Activated CD4-positive, alpha-beta T cell treated with anti-CD3 and anti-CD28 coated beads, Interleukin-2, amount 10 ng/mL, durations not matched to agents 7 days and 5 days (primary cell): ENCODE results near the gene ZFP1. TPM values are rescaled to one million over a fixed set of nuclear protein-coding genes. Genes with fewer than 3 reads are reported as not detected.

ENCODE experiments used
- CTCF ChIA-PET: fragments of 350-600 bp; sonication (Branson Sonifier 250); formaldehyde crosslinking; loops from one replicate; lab custom pipeline; 2021; ENCODE audit warnings: antibody characterized with exemption; lab: Charles Lee
- POLR2A ChIA-PET: fragments of 350-600 bp; sonication (Branson Sonifier 250); formaldehyde crosslinking; loops from one replicate; lab custom pipeline; 2021; ENCODE audit warnings: antibody characterized with exemption; lab: Charles Lee
- DNase-seq: peaks from one replicate; pipeline ENCODE4 v3.0.0-alpha.2; 2020
- H3K27ac Mint-ChIP-seq: one replicate; pipeline ENCODE4 v1.8.0; 2021; ENCODE audit warnings: mild to moderate bottlenecking, moderate library complexity, mixed read lengths
- H3K27me3 Mint-ChIP-seq: one replicate; pipeline ENCODE4 v1.8.0; 2021; ENCODE audit warnings: mixed read lengths
- H3K36me3 Mint-ChIP-seq: one replicate; pipeline ENCODE4 v1.8.0; 2021; ENCODE audit warnings: low read depth, mixed read lengths
- H3K4me1 Mint-ChIP-seq: one replicate; pipeline ENCODE4 v1.8.0; 2021; ENCODE audit warnings: mixed read lengths
- H3K4me3 Mint-ChIP-seq: one replicate; pipeline ENCODE4 v1.8.0; 2021; ENCODE audit warnings: mild to moderate bottlenecking, moderate library complexity, mixed read lengths
- H3K9me3 Mint-ChIP-seq: one replicate; pipeline ENCODE4 v1.8.0; 2021; ENCODE audit warnings: mixed read lengths
- total RNA-seq, 2 experiments: library from RNA; stranded (reverse); gene quantifications; one replicate each; pipeline ENCODE4 v1.2.3, GENCODE V29; 2021

Gene ZFP1
- total RNA-seq, 2 experiments from 2014 or later, result 11.4 to 13.1 TPM

DNA sequence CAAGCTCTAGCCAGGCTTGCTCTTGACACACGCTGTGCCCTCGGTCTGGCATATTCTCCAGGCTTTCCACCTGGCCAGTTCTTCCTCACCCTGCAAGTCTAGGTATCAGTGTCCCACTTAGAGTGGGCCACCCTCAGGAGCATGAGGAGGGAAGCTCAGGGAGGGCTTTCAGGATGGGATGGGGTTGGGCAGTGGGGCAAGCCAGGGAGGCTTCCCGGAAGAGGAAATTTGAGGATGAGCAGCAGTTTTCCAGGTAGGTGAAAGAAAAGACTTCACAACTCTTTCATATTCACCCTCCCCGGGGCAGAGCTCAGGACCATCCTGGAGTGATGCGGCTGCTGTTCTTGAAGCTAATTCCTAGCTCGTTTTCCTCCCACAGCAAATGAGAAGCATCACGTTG is 17.2 kb upstream of the ZFP1 start:
- no peaks in the 10 kb centered on the region for H3K27me3 Mint-ChIP-seq
- H3K36me3 Mint-ChIP-seq, result peaks cover 1% of the 10 kb centered on the region
- DNase-seq, result no peak
- ChIA-PET POLR2A (no interaction called here), CTCF (interaction anchor here (1.0 to 1.8 kb wide), 5 partner anchors 9 to 132 kb away, joined by 3 to 4 read pairs (median 3); partner anchors contain the start of genes LDHD and ZNRF1)
- no peak overlapping the region for H3K4me3 Mint-ChIP-seq
- H3K9me3 Mint-ChIP-seq, result peaks cover 9% of the 10 kb centered on the region
- H3K27ac Mint-ChIP-seq, result no peak overlapping the region
- peaks cover 10% of the 10 kb centered on the region for H3K4me1 Mint-ChIP-seq

DNA sequence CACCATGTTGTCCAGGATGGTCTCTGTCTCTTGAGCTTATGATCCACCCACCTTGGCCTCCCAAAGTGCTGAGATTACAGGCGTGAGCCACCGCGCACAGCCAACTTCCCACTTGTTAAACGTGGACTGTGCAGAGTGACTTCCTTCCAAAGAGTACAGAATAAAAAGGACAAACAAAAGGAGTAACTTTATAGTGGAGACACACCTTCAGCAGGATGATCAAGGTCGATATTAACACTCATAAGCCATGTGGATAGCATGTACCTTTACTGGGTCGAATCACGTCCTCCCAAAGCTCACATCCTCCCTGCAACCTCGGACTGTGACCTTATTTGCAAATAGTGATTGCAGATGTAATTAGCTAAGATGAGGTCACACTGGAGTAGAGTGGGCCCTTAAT is 10.1 kb upstream of the ZFP1 start:
- Mint-ChIP-seq H3K4me3 (no peak overlapping the region), H3K27ac (no peak overlapping the region), H3K27me3 (no peaks in the 10 kb centered on the region), H3K9me3 (no peaks in the 10 kb centered on the region), H3K4me1 (peaks cover 7% of the 10 kb centered on the region), H3K36me3 (no peaks in the 10 kb centered on the region)
- CTCF ChIA-PET, result interaction anchor here (0.6 to 1.0 kb wide), 4 partner anchors 26 to 301 kb away, joined by 3 to 4 read pairs (median 3); no protein-coding TSS in a partner anchor
- DNase-seq, result no peak
- POLR2A ChIA-PET, result no interaction called here

DNA sequence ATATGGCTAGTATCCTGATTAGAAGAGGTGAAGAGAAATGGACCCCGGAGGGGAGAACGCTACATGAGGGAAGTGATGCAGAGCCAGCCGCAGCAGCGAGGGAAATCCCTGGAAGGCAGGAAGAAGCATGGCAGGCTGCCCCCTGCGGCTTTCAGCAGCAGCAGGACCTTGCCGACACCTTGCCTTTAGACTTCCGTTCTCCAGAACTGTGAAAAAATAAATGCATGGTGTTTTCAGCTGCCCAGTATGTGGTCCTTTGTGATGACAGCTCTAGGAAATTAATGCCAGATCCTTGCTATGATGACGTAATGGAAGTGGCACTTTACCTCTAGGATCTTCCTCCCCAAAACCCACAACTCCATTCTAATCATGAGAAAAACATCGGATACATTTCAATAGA is 9.7 kb upstream of the ZFP1 start:
- Mint-ChIP-seq H3K4me3 (no peak overlapping the region), H3K9me3 (no peaks in the 10 kb centered on the region), H3K4me1 (peaks cover 7% of the 10 kb centered on the region), H3K36me3 (no peaks in the 10 kb centered on the region), H3K27me3 (no peaks in the 10 kb centered on the region), H3K27ac (no peak overlapping the region)
- ChIA-PET CTCF (interaction anchor here (0.6 to 1.0 kb wide), 2 partner anchors 30 to 302 kb away, joined by 3 read pairs; no protein-coding TSS in a partner anchor), POLR2A (no interaction called here)
- DNase-seq, result no peak

DNA sequence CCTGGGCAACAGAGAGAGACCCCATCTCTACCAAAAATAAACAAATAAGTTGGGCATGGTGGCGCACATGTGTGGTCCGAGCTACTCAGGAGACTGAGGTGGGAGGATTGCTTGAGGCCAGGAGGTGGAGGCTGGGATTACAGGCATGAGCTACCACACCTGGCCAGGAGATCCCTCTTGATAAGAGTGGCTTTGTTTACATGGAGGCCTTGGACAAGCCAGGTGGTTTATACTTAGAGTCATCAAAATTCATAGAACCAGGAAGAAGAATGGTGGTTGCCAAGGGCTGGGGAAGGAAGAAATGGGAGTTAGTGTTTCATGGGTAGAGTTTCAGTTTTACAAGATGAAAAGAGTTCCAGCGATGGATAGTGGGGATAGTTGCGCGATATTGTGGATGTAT is 8.8 kb upstream of the ZFP1 start:
- Mint-ChIP-seq H3K27me3 (no peaks in the 10 kb centered on the region), H3K4me3 (no peak overlapping the region), H3K4me1 (peaks cover 7% of the 10 kb centered on the region), H3K9me3 (no peaks in the 10 kb centered on the region), H3K36me3 (no peaks in the 10 kb centered on the region), H3K27ac (no peak overlapping the region)
- CTCF ChIA-PET, result interaction anchor here (1.1 kb wide), 1 partner anchor 28 kb away, joined by 3 read pairs; no protein-coding TSS in a partner anchor
- no peak for DNase-seq
- POLR2A ChIA-PET, result no interaction called here

DNA sequence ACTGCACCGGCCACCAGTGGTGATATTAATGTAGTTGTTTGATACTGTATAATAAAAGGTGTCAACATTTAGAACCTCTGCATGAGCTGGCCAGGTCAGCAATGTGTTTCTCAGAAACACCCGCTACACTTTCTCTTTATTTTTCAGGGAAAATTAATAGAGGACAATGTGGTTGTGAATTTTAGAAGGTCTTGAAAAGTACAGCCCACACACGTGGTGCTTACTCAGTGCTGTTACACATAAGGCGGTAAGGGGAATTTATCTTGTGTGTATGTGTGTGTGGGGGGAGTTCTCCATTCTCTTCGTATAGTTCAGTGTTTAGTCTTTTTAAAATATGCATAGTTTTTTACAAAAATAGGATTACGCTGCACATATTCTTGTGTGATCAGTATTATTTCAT is 4.4 kb upstream of the ZFP1 start:
- H3K4me1 Mint-ChIP-seq, result peaks cover 1% of the 10 kb centered on the region
- DNase-seq, result no peak
- ChIA-PET POLR2A (no interaction called here), CTCF (no interaction called here)
- H3K36me3 Mint-ChIP-seq, result peaks cover under 1% of the 10 kb centered on the region
- H3K27me3 Mint-ChIP-seq, result no peaks in the 10 kb centered on the region
- peaks cover under 1% of the 10 kb centered on the region for H3K9me3 Mint-ChIP-seq
- H3K27ac Mint-ChIP-seq, result no peak overlapping the region
- no peak overlapping the region for H3K4me3 Mint-ChIP-seq

DNA sequence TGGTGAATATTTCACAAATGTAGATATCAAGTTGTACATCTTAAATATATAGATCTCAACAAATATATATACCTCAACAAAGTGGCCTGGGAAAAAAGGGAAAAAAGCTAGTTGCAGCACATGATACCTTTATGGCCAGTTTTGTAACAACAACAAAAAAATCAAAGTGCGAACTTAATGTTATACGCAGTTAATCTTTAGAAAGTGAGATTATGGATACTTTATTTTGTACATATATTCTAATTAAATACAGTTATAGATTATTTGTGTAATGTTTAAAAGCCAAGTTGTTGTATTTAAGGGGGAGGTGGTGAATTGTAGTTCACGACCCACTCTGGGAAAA is 385 bp upstream of the ZFP1 start:
- POLR2A ChIA-PET, result no interaction called here

DNA sequence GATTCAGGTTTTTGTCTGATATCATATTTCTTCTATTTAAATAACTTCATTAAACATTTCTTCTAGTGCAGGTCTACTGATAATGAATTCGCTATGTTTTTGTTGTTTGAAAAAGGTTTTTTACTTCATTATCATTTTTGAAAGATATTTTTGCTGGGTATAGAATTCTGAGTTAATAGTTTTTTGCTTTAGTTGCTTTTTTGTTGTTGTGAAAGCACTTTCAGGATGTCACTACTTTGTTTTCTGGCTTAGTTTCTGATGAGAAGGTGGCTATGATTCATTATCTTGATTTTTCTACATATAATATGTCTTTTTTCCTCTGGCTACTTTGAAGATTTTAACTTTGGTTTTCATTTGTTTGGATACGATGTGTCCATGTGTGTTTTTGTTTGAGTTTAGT is 3.5 kb downstream of the ZFP1 start:
- no peaks in the 10 kb centered on the region for H3K27me3 Mint-ChIP-seq
- peaks cover 49% of the 10 kb centered on the region for H3K36me3 Mint-ChIP-seq
- H3K4me1 Mint-ChIP-seq, result peaks cover 15% of the 10 kb centered on the region
- no peak overlapping the region for H3K4me3 Mint-ChIP-seq
- no peak for DNase-seq
- H3K27ac Mint-ChIP-seq, result no peak overlapping the region
- ChIA-PET CTCF (no interaction called here), POLR2A (no interaction called here)
- H3K9me3 Mint-ChIP-seq, result peaks cover 33% of the 10 kb centered on the region

More for the DNA sequence above, 385 bp upstream of the ZFP1 start:
- H3K4me1 Mint-ChIP-seq, result peaks cover 15% of the 10 kb centered on the region
- peak overlapping the region; percentile 82 for H3K4me3 Mint-ChIP-seq
- CTCF ChIA-PET, result interaction anchor here (1.1 kb wide), 1 partner anchor 37 kb away, joined by 4 read pairs; no protein-coding TSS in a partner anchor
- H3K9me3 Mint-ChIP-seq, result peaks cover 26% of the 10 kb centered on the region
- DNase-seq, result no peak
- H3K27me3 Mint-ChIP-seq, result no peaks in the 10 kb centered on the region
- peak overlapping the region; percentile 83 for H3K27ac Mint-ChIP-seq
- peaks cover 27% of the 10 kb centered on the region for H3K36me3 Mint-ChIP-seq

DNA sequence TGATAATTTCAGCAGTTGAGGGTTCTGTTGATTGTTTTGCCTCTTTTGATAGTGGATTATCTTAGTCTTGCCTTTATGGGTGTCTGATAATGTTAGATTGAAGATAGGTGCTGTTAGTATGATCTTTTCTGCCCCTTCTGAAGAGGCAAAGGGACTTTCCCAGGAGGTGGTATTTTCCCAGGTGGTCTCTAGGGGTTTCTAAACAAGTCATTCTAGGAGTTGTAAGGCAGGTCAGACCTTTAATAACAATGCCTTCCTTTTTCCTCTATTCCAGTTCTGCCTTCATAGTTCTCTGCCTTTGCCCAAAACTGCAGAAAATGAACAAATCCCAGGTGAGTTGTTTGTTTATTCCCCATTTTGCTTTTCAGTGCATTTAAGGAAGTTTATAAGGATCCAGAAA is 4.3 kb downstream of the ZFP1 start:
- H3K27ac Mint-ChIP-seq, result no peak overlapping the region
- peaks cover 56% of the 10 kb centered on the region for H3K36me3 Mint-ChIP-seq
- peaks cover 15% of the 10 kb centered on the region for H3K4me1 Mint-ChIP-seq
- ChIA-PET POLR2A (no interaction called here), CTCF (no interaction called here)
- H3K27me3 Mint-ChIP-seq, result no peaks in the 10 kb centered on the region
- H3K9me3 Mint-ChIP-seq, result peaks cover 33% of the 10 kb centered on the region
- no peak overlapping the region for H3K4me3 Mint-ChIP-seq
- DNase-seq, result no peak

DNA sequence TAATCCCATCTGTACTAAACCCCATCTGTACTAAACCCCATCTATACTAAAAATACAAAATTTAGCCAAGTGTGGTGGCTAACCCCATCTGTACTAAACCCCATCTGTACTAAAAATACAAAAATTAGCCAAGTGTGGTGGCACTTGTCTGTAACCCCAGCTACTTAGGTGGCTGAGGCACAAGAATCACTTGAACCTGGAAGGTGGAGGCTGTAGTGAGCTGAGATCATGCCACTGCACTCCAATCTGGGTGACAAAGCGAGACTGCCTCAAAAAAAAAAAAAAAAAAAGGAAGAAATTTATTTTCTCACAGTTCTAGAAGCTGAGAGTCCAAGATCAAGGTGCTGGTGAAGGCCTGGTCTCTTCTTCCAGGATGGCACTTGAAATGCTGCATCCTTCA is 12.1 kb downstream of the ZFP1 start:
- peaks cover 63% of the 10 kb centered on the region for H3K36me3 Mint-ChIP-seq
- ChIA-PET CTCF (no interaction called here), POLR2A (no interaction called here)

DNA sequence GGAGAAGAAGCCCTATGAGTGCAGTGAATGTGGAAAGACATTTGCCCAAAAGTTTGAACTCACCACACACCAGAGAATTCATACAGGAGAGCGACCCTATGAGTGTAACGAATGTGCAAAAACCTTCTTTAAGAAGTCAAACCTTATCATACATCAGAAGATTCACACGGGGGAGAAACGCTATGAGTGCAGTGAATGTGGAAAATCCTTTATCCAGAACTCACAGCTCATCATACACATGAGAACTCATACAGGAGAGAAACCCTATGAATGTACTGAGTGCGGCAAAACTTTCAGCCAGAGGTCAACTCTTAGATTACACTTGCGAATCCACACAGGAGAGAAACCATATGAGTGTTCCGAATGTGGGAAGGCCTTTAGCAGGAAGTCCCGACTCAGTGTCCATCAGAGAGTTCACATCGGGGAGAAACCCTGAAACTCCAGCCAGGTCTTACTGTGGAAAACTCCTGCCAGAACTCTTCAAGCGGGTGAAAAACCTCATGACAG is 21.6 kb downstream of the ZFP1 start:
- H3K36me3 Mint-ChIP-seq, result peaks cover 69% of the 10 kb centered on the region
- ChIA-PET POLR2A (no interaction called here), CTCF (interaction anchor here (1.0 to 1.3 kb wide), 2 partner anchors 8 to 39 kb away, joined by 3 read pairs; no protein-coding TSS in a partner anchor)
- DNase-seq, result no peak
- H3K4me3 Mint-ChIP-seq, result no peak overlapping the region
- no peak overlapping the region for H3K27ac Mint-ChIP-seq
- H3K27me3 Mint-ChIP-seq, result no peaks in the 10 kb centered on the region
- H3K4me1 Mint-ChIP-seq, result no peaks in the 10 kb centered on the region
- H3K9me3 Mint-ChIP-seq, result peaks cover 80% of the 10 kb centered on the region

More for the DNA sequence above, 12.1 kb downstream of the ZFP1 start:
- no peaks in the 10 kb centered on the region for H3K4me1 Mint-ChIP-seq
- no peaks in the 10 kb centered on the region for H3K27me3 Mint-ChIP-seq
- H3K27ac Mint-ChIP-seq, result no peak overlapping the region
- no peak for DNase-seq
- H3K4me3 Mint-ChIP-seq, result no peak overlapping the region
- H3K9me3 Mint-ChIP-seq, result peaks cover 26% of the 10 kb centered on the region

DNA sequence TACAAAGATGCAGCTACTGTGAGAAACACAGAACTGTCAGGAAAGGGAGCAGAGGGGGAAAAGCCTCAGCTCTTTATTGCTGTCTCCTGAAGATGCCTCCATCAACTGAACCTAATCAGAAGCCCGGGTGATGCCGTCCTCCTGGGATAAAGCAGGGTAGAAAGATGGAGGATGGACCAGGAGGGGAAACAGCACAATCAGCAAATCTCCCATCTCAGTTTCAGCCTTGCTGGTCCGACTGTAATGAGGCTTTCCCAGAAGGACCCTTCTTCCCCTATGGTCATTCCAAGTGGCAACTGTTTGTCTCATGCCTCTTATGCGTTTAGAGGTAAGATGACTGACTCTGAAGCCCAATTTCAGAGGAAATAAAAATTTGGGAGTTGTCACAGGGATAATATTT is 24.3 kb downstream of the ZFP1 start:
- Mint-ChIP-seq H3K4me1 (no peaks in the 10 kb centered on the region), H3K27me3 (no peaks in the 10 kb centered on the region), H3K27ac (no peak overlapping the region), H3K36me3 (peaks cover 48% of the 10 kb centered on the region), H3K9me3 (peaks cover 74% of the 10 kb centered on the region), H3K4me3 (no peak overlapping the region)
- ChIA-PET CTCF (no interaction called here), POLR2A (no interaction called here)
- no peak for DNase-seq

DNA sequence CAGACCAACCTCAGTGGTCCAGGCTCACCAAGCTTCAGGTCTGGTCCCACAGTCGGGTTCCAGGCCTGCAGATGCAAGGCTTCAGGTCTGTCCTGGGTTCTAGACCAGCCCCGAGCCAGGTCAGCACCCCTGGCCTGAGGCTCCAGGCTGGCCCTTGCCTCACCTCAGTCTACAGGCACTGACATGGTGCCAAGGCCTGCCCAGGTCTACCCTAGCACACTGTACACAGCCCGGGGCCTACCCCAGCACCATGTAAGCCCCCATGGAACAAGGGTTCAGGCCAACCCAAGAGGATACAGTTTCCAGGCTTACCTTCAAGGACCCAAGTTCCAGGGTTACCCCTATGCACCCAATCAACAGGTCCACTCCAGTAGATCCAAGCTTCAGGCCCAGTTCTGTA is 26.8 kb downstream of the ZFP1 start:
- ChIA-PET POLR2A (no interaction called here), CTCF (interaction anchor here (0.6 kb wide), 1 partner anchor 41 kb away, joined by 3 read pairs; no protein-coding TSS in a partner anchor)
- Mint-ChIP-seq H3K27me3 (no peaks in the 10 kb centered on the region), H3K36me3 (peaks cover 23% of the 10 kb centered on the region), H3K27ac (no peak overlapping the region), H3K4me3 (no peak overlapping the region), H3K9me3 (peaks cover 62% of the 10 kb centered on the region), H3K4me1 (no peaks in the 10 kb centered on the region)
- DNase-seq, result no peak

DNA sequence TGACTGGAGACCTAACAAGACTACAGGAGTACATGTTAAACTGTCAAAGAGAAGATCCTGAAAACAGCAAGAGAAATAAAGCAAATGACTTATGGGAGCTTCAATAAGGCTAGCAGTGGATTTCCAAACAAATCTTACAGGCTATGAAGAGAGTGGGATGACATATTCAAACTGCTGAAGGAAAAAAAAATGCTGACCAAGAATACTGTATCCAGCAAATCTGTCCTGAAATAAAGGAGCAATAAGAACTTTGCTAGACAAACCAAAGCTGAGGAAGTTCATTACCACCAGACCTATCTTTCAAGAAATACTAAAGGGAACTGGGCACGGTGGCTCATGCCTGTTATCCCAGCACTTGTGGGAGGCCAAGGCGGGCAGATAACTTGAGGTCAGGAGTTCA is 28.6 kb downstream of the ZFP1 start:
- H3K9me3 Mint-ChIP-seq, result peaks cover 53% of the 10 kb centered on the region
- ChIA-PET POLR2A (no interaction called here), CTCF (no interaction called here)
- H3K36me3 Mint-ChIP-seq, result peaks cover 10% of the 10 kb centered on the region
- no peak for DNase-seq
- no peaks in the 10 kb centered on the region for H3K4me1 Mint-ChIP-seq
- H3K4me3 Mint-ChIP-seq, result no peak overlapping the region
- H3K27ac Mint-ChIP-seq, result no peak overlapping the region
- H3K27me3 Mint-ChIP-seq, result peaks cover 8% of the 10 kb centered on the region

DNA sequence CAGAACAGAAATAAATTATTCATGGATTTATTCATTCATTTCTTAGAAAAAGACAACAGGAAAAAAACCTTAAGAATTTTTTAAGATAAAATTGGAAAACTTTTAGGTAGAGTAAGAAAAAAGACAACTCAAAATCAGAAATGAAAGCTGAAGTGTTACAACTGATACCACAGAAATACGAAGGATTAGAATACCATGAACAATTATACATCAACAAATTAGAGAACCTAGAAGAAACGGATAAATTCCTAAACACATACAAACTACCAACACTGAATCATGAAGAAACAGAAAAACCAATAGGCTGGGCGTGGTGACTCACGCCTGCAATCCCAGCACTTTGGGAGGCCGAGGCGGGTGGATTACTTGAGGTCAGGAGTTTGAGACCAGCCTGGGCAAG is 30.9 kb downstream of the ZFP1 start:
- peaks cover 3% of the 10 kb centered on the region for H3K36me3 Mint-ChIP-seq
- peaks cover 32% of the 10 kb centered on the region for H3K9me3 Mint-ChIP-seq
- ChIA-PET POLR2A (no interaction called here), CTCF (no interaction called here)
- no peak for DNase-seq
- H3K27ac Mint-ChIP-seq, result no peak overlapping the region
- H3K27me3 Mint-ChIP-seq, result peaks cover 9% of the 10 kb centered on the region
- no peak overlapping the region for H3K4me3 Mint-ChIP-seq
- no peaks in the 10 kb centered on the region for H3K4me1 Mint-ChIP-seq
